Prostate gland (tissue), 2 donors: ENCODE measurements around the gene LRRC57.

Source experiments
- POLR2A ChIP-seq: fragments of 450-650 bp; IDR thresholded peaks from one replicate; pipeline ENCODE4 v1.6.1; 2016; ENCODE audit warnings: antibody characterized with exemption, mild to moderate bottlenecking
- POLR2AphosphoS5 ChIP-seq: sonication (generic); formaldehyde crosslinking; IDR thresholded peaks from one replicate; pipeline ENCODE4 v1.6.1; 2017; ENCODE audit warnings: antibody characterized with exemption
- TF ChIP-seq, protein P1 (sequence below), 4 experiments: fragments of 200-600 bp in 2 of 4; fragments of 450-650 bp in 2 of 4; sonication (generic) in 2 of 4; IDR thresholded peaks; 1 replicate in 3 of 4; 2 replicates in 1 of 4; pipeline ENCODE4 v1.5.1; 2016 to 2019; ENCODE audit warnings: antibody characterized with exemption in 4 of 4, mild to moderate bottlenecking in 2 of 4, moderate library complexity in 2 of 4

DNA sequence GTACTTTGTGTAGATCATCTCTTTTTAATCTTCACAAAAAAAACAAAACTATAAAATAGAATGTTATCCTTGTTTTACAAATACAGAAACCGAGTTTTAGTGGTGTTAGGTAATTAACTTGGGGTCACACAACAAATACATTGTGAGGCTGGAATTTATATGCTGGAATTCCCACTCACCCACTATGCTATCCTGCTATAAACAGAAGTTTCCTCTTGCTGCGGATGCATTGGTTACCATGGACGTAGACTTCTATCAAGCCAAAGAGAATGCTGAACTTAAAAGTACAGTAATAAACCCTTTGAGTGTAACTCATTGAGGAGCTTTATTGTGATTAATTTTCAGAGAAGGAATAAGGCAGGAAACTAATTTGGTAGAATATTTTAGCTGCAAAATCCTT, 44.0 kb downstream of the LRRC57 start:
- TF ChIP-seq, protein P1, sequence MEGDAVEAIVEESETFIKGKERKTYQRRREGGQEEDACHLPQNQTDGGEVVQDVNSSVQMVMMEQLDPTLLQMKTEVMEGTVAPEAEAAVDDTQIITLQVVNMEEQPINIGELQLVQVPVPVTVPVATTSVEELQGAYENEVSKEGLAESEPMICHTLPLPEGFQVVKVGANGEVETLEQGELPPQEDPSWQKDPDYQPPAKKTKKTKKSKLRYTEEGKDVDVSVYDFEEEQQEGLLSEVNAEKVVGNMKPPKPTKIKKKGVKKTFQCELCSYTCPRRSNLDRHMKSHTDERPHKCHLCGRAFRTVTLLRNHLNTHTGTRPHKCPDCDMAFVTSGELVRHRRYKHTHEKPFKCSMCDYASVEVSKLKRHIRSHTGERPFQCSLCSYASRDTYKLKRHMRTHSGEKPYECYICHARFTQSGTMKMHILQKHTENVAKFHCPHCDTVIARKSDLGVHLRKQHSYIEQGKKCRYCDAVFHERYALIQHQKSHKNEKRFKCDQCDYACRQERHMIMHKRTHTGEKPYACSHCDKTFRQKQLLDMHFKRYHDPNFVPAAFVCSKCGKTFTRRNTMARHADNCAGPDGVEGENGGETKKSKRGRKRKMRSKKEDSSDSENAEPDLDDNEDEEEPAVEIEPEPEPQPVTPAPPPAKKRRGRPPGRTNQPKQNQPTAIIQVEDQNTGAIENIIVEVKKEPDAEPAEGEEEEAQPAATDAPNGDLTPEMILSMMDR (IDR thresholded peaks at IDR 0.05) = no peak
- TF ChIP-seq POLR2AphosphoS5 = no peak
- TF ChIP-seq POLR2A = no peak
